Fibroblast of lung (primary cell): ENCODE results near the gene STX8. TPM values are rescaled to one million over a fixed set of nuclear protein-coding genes. Genes with fewer than 3 reads are reported as not detected.

ENCODE experiments used
- DNase-seq, 2 donors: peaks; one replicate each; pipeline versions ENCODE4 v3.0.0 to v3.0.0-alpha.2; 2010; ENCODE audit warnings: low read depth in 2 of 2
- H2AFZ ChIP-seq: 2 replicates; pipeline ENCODE4 v1.5.1; 2012; ENCODE audit warnings: low read length, control low read depth, inconsistent platforms
- H3K27ac ChIP-seq: 2 replicates; pipeline ENCODE4 v1.5.1; 2011; ENCODE audit warnings: low read length, control low read depth; ENCODE audit not compliant: insufficient read depth
- H3K27me3 ChIP-seq: 2 replicates; pipeline ENCODE4 v1.5.1; 2011; ENCODE audit warnings: mild to moderate bottlenecking, low read length; ENCODE audit not compliant: control insufficient read depth, insufficient read depth
- H3K36me3 ChIP-seq: 2 replicates; pipeline ENCODE4 v1.5.1; 2011; ENCODE audit warnings: low read length; ENCODE audit not compliant: control insufficient read depth, insufficient read depth
- H3K4me1 ChIP-seq: 2 replicates; pipeline ENCODE4 v1.5.1; 2011; ENCODE audit warnings: low read length; ENCODE audit not compliant: control insufficient read depth, insufficient read depth; ENCODE audit errors: extremely low read depth
- H3K4me2 ChIP-seq: 2 replicates; pipeline ENCODE4 v1.5.1; 2011; ENCODE audit warnings: low read length, control low read depth; ENCODE audit not compliant: insufficient read depth; ENCODE audit errors: extremely low read depth
- H3K4me3 ChIP-seq, 4 experiments: fragments of 200-600 bp in 1 of 4; sonication (generic) in 1 of 4; replicated peaks in 1 of 4; 2 replicates each; pipeline ENCODE4 v1.5.1; 2011 to 2016; ENCODE audit warnings: low read length in 4 of 4, low read depth in 3 of 4, mild to moderate bottlenecking in 3 of 4, control low read depth in 2 of 4, inconsistent platforms in 1 of 4, mixed read lengths in 1 of 4; ENCODE audit not compliant: insufficient read depth in 1 of 4; ENCODE audit errors: control extremely low read depth in 1 of 4
- H3K79me2 ChIP-seq: 2 replicates; pipeline ENCODE4 v1.5.1; 2012; ENCODE audit warnings: mild to moderate bottlenecking, low read length, inconsistent platforms; ENCODE audit not compliant: control insufficient read depth, insufficient read depth
- H3K9ac ChIP-seq: 2 replicates; pipeline ENCODE4 v1.5.1; 2011; ENCODE audit warnings: mild to moderate bottlenecking, low read length, control low read depth; ENCODE audit not compliant: insufficient read depth
- H3K9me3 ChIP-seq: 2 replicates; pipeline ENCODE4 v1.5.1; 2012; ENCODE audit warnings: low read depth, low read length; ENCODE audit not compliant: control insufficient read depth, insufficient read depth
- H4K20me1 ChIP-seq: 2 replicates; pipeline ENCODE4 v1.5.1; 2011; ENCODE audit warnings: low read length; ENCODE audit not compliant: control insufficient read depth, insufficient read depth; ENCODE audit errors: extremely low read depth
- CTCF ChIP-seq, 2 donors: IDR thresholded peaks in 1 of 2; conservative IDR thresholded peaks in 1 of 2; 1 replicate in 1 of 2; 2 replicates in 1 of 2; pipeline ENCODE4 v1.5.1; 2011 to 2012; ENCODE audit warnings: low read length in 2 of 2, control low read depth in 1 of 2, inconsistent platforms in 1 of 2, low read depth in 1 of 2, mild to moderate bottlenecking in 1 of 2
- EZH2 ChIP-seq: IDR thresholded peaks from 2 replicates; pipeline ENCODE4 v1.5.1; 2012; ENCODE audit warnings: low read length, control low read depth, mild to moderate bottlenecking; ENCODE audit errors: missing control alignments
- polyA plus RNA-seq, 2 donors: library from polyadenylated mRNA; depleted of rRNA in 1 of 2; stranded (reverse) in 1 of 2; unstranded in 1 of 2; fragments of >200 nt; gene quantifications; 2 replicates each; pipeline ENCODE4 v1.2.1, GENCODE V29; 2011 to 2012; ENCODE audit warnings: missing spikeins in 1 of 2
- total RNA-seq: library from RNA; depleted of rRNA; stranded (reverse); fragments of >200 nt; gene quantifications from 2 replicates; pipeline ENCODE4 v1.2.1, GENCODE V29; 2014

Gene STX8
- total and polyA plus RNA-seq, 2 donors (not counting 1 experiment from before 2014, with no cell fraction given): 84.7 to 128 TPM

- TF ChIP-seq CTCF (conservative IDR thresholded peaks at IDR 0.05 in 1 of 2, IDR thresholded peaks at IDR 0.05 in 1 of 2; ENCODE audit: low read depth in 1 of 2, low read length in 2 of 2): no peak
- no peak for TF ChIP-seq EZH2
- H3K9me3 ChIP-seq: no peaks in the 10 kb centered on the region
- H3K27me3 ChIP-seq: no peaks in the 10 kb centered on the region
- H3K9ac ChIP-seq: no peak overlapping the region
- no peak overlapping the region for H3K4me3 ChIP-seq
- no peaks in the 10 kb centered on the region for H3K79me2 ChIP-seq
- H4K20me1 ChIP-seq: no peaks in the 10 kb centered on the region
- H3K4me1 ChIP-seq: no peaks in the 10 kb centered on the region
- no peak overlapping the region for H3K27ac ChIP-seq
- peak; percentile 51 to 59 for DNase-seq
- H2AFZ ChIP-seq: no peak overlapping the region
- H3K36me3 ChIP-seq: no peaks in the 10 kb centered on the region
- peak overlapping the region; percentile 4 for H3K4me2 ChIP-seq
These were observed 301.9 kb downstream of the STX8 start for GRCh38 chr17:9273428-9274391.

GRCh38 chr17:9272501-9273200 is 303.0 kb downstream of the STX8 start:
- no peaks in the 10 kb centered on the region for H3K79me2 ChIP-seq
- H3K36me3 ChIP-seq: no peaks in the 10 kb centered on the region
- H3K9ac ChIP-seq: no peak overlapping the region
- no peaks in the 10 kb centered on the region for H4K20me1 ChIP-seq
- no peak overlapping the region for H2AFZ ChIP-seq
- H3K4me1 ChIP-seq: no peaks in the 10 kb centered on the region
- H3K9me3 ChIP-seq: no peaks in the 10 kb centered on the region
- H3K4me3 ChIP-seq: no peak overlapping the region
- TF ChIP-seq EZH2 (no peak), CTCF (conservative IDR thresholded peaks at IDR 0.05 in 1 of 2, IDR thresholded peaks at IDR 0.05 in 1 of 2; ENCODE audit: low read depth in 1 of 2, low read length in 2 of 2) (no peak)
- no peak for DNase-seq
- H3K4me2 ChIP-seq: peak overlapping the region; percentile 44
- H3K27ac ChIP-seq: no peak overlapping the region
- H3K27me3 ChIP-seq: no peaks in the 10 kb centered on the region

- no peak for DNase-seq
These were observed 303.6 kb downstream of the STX8 start for GRCh38 chr17:9271989-9272388.

More at GRCh38 chr17:9271989-9272388, 303.6 kb downstream of the STX8 start:
- Histone ChIP-seq H3K4me1 (no peaks in the 10 kb centered on the region), H3K79me2 (no peaks in the 10 kb centered on the region), H2AFZ (no peak overlapping the region), H3K9ac (no peak overlapping the region), H3K27me3 (no peaks in the 10 kb centered on the region), H3K27ac (no peak overlapping the region), H3K4me2 (peak overlapping the region; percentile 44), H3K4me3 (no peak overlapping the region), H4K20me1 (no peaks in the 10 kb centered on the region), H3K36me3 (no peaks in the 10 kb centered on the region), H3K9me3 (no peaks in the 10 kb centered on the region)
- TF ChIP-seq EZH2 (no peak), CTCF (conservative IDR thresholded peaks at IDR 0.05 in 1 of 2, IDR thresholded peaks at IDR 0.05 in 1 of 2; ENCODE audit: low read depth in 1 of 2, low read length in 2 of 2) (no peak)
